Keratinocyte (primary cell): ENCODE data around the gene TAS2R42. TPM values are rescaled to one million over a fixed set of nuclear protein-coding genes. Genes with fewer than 3 reads are reported as not detected.

Experiments used
- DNase-seq: peaks from one replicate; pipeline ENCODE4 v3.0.0-alpha.2; 2011; ENCODE audit warnings: low read depth, missing footprints, low spot score
- FAIRE-seq: peaks from 2 replicates; lab custom pipeline; 2011; peaks lifted over from hg19 to GRCh38; lab: Jason Lieb, UNC
- H2AFZ ChIP-seq: 2 replicates; pipeline ENCODE4 v1.6.0; 2012; ENCODE audit warnings: low read length, control low read depth, inconsistent platforms; ENCODE audit not compliant: control insufficient read depth
- H3K27ac ChIP-seq: 2 replicates; pipeline ENCODE4 v1.5.1; 2011; ENCODE audit warnings: low read length; ENCODE audit not compliant: control insufficient read depth, insufficient read depth
- H3K27me3 ChIP-seq: 3 replicates; pipeline ENCODE4 v1.6.0; 2011; ENCODE audit warnings: low read length; ENCODE audit not compliant: control insufficient read depth, insufficient read depth; ENCODE audit errors: extremely low read depth
- H3K36me3 ChIP-seq, 2 experiments: 2 replicates in 1 of 2; 3 replicates in 1 of 2; pipeline ENCODE4 v1.5.1; 2011; ENCODE audit warnings: low read length in 2 of 2, mild to moderate bottlenecking in 1 of 2; ENCODE audit not compliant: control insufficient read depth in 2 of 2, insufficient read depth in 2 of 2; ENCODE audit errors: extremely low read depth in 1 of 2
- H3K4me1 ChIP-seq: 3 replicates; pipeline ENCODE4 v1.5.1; 2011; ENCODE audit warnings: low read length; ENCODE audit not compliant: control insufficient read depth, insufficient read depth; ENCODE audit errors: extremely low read depth
- H3K4me2 ChIP-seq: 3 replicates; pipeline ENCODE4 v1.6.0; 2011; ENCODE audit warnings: low read depth, low read length; ENCODE audit not compliant: control insufficient read depth, insufficient read depth; ENCODE audit errors: extremely low read depth
- H3K4me3 ChIP-seq, 3 experiments: fragments of 200-600 bp in 1 of 3; sonication (generic) in 1 of 3; 2 replicates in 2 of 3; 3 replicates in 1 of 3; pipeline ENCODE4 v1.5.1; 2011 to 2016; ENCODE audit warnings: low read length in 3 of 3, mild to moderate bottlenecking in 3 of 3, control low read depth in 2 of 3, inconsistent platforms in 1 of 3, low read depth in 1 of 3, mixed read lengths in 1 of 3, mixed run types in 1 of 3, moderate library complexity in 1 of 3; ENCODE audit not compliant: control insufficient read depth in 2 of 3, insufficient read depth in 2 of 3; ENCODE audit errors: extremely low read depth in 1 of 3
- H3K79me2 ChIP-seq: 2 replicates; pipeline ENCODE4 v1.6.0; 2012; ENCODE audit warnings: low read length; ENCODE audit not compliant: control insufficient read depth, insufficient read depth
- H3K9ac ChIP-seq: 3 replicates; pipeline ENCODE4 v1.6.0; 2011; ENCODE audit warnings: low read length; ENCODE audit not compliant: control insufficient read depth, insufficient read depth; ENCODE audit errors: extremely low read depth
- H3K9me1 ChIP-seq: 3 replicates; pipeline ENCODE4 v1.6.0; 2011; ENCODE audit warnings: low read length; ENCODE audit not compliant: control insufficient read depth, insufficient read depth; ENCODE audit errors: extremely low read depth
- H3K9me3 ChIP-seq: 2 replicates; pipeline ENCODE4 v1.5.1; 2012; ENCODE audit warnings: low read depth, low read length; ENCODE audit not compliant: control insufficient read depth
- H4K20me1 ChIP-seq: 3 replicates; pipeline ENCODE4 v1.6.0; 2011; ENCODE audit warnings: low read length; ENCODE audit not compliant: control insufficient read depth, insufficient read depth; ENCODE audit errors: extremely low read depth
- CTCF ChIP-seq, 3 experiments: IDR thresholded peaks in 1 of 3; conservative IDR thresholded peaks in 1 of 3; optimal IDR thresholded peaks in 1 of 3; 2 replicates in 2 of 3; 3 replicates in 1 of 3; pipeline versions ENCODE3 to v1.5.1; 2011; ENCODE audit warnings: low read length in 3 of 3, mild to moderate bottlenecking in 3 of 3, moderate library complexity in 2 of 3, control low read depth in 1 of 3, inconsistent platforms in 1 of 3; ENCODE audit not compliant: insufficient read depth in 2 of 3; ENCODE audit errors: extremely low read depth in 1 of 3
- EZH2 ChIP-seq: IDR thresholded peaks from one replicate; pipeline ENCODE4 v1.6.1; 2012; ENCODE audit warnings: inconsistent platforms, mild to moderate bottlenecking, low read length, moderate library complexity
- dilution Hi-C: fragments of 300-500 bp; cut with MboI; formaldehyde crosslinking; loops from one replicate; pipeline ENCODE4 v1.7.0; 2020; ENCODE audit warnings: low sequenced_read_pairs; ENCODE audit not compliant: extremely low pct_ligation_motif_present
- polyA plus RNA-seq, 5 experiments: library from polyadenylated mRNA; depleted of rRNA in 3 of 5; stranded (reverse) in 3 of 5; stranded (forward) in 1 of 5; unstranded in 1 of 5; fragments of >200 nt; gene quantifications; 1 replicate in 1 of 5; 2 replicates in 3 of 5; 3 replicates in 1 of 5; pipeline versions ENCODE4 v1.2.1 to v1.2.3, GENCODE V29; 2011 to 2012; ENCODE audit warnings: missing spikeins in 2 of 5, low read depth in 1 of 5, low replicate concordance in 1 of 5

TAS2R42 gene
- polyA plus RNA-seq, 1 donor (not counting 4 experiments of a cell fraction or from before 2014, with no cell fraction given), result not detected

- no peak overlapping the region for H3K4me2 ChIP-seq
- H3K79me2 ChIP-seq, result no peaks in the 10 kb centered on the region
- H3K4me3 ChIP-seq, result no peak overlapping the region
- DNase-seq (no peak), FAIRE-seq (peak; percentile 29)
- no peaks in the 10 kb centered on the region for H3K9me3 ChIP-seq
- H3K9ac ChIP-seq, result no peak overlapping the region
- no peak for TF ChIP-seq EZH2
- TF ChIP-seq CTCF (optimal IDR thresholded peaks at IDR 0.05 in 1 of 3, IDR thresholded peaks at IDR 0.05 in 1 of 3, conservative IDR thresholded peaks at IDR 0.05 in 1 of 3; ENCODE audit: extremely low read depth in 1 of 3, insufficient read depth in 2 of 3, low read length in 3 of 3), result peak; percentile 82 to 95 (median 89)
- no peaks in the 10 kb centered on the region for H3K27me3 ChIP-seq
- no peaks in the 10 kb centered on the region for H3K4me1 ChIP-seq
- H3K9me1 ChIP-seq, result no peaks in the 10 kb centered on the region
- no peaks in the 10 kb centered on the region for H4K20me1 ChIP-seq
- no peak overlapping the region for H2AFZ ChIP-seq
- H3K27ac ChIP-seq, result no peak overlapping the region
- dilution Hi-C loops, result loop anchor here (25.0 kb wide), 1 partner anchor 259 kb away; no protein-coding TSS in a partner anchor
- H3K36me3 ChIP-seq, result no peaks in the 10 kb centered on the region
Observed at GRCh38 chr12:11228296-11228879, 41.7 kb upstream of the TAS2R42 start.

- H3K9me1 ChIP-seq, result no peaks in the 10 kb centered on the region
- H3K4me1 ChIP-seq, result no peaks in the 10 kb centered on the region
- FAIRE-seq (no peak), DNase-seq (no peak)
- H3K79me2 ChIP-seq, result no peaks in the 10 kb centered on the region
- no peak overlapping the region for H3K4me3 ChIP-seq
- no peak for TF ChIP-seq EZH2
- TF ChIP-seq CTCF (optimal IDR thresholded peaks at IDR 0.05 in 1 of 3, IDR thresholded peaks at IDR 0.05 in 1 of 3, conservative IDR thresholded peaks at IDR 0.05 in 1 of 3; ENCODE audit: extremely low read depth in 1 of 3, insufficient read depth in 2 of 3, low read length in 3 of 3), result no peak
- no peak overlapping the region for H3K9ac ChIP-seq
- H3K36me3 ChIP-seq, result no peaks in the 10 kb centered on the region
- H4K20me1 ChIP-seq, result no peaks in the 10 kb centered on the region
- dilution Hi-C loops, result loop anchor here (25.0 kb wide), 1 partner anchor 260 kb away; no protein-coding TSS in a partner anchor
- no peak overlapping the region for H3K27ac ChIP-seq
- H3K9me3 ChIP-seq, result no peaks in the 10 kb centered on the region
- no peak overlapping the region for H2AFZ ChIP-seq
- H3K4me2 ChIP-seq, result no peak overlapping the region
- H3K27me3 ChIP-seq, result no peaks in the 10 kb centered on the region
Observed at GRCh38 chr12:11227373-11227772, 40.6 kb upstream of the TAS2R42 start.
